ENCODE data around the gene TTLL7.

- peak; percentile 95 for TF ChIP-seq CTCF (IDR thresholded peaks at IDR 0.05)
- no peak for TF ChIP-seq EZH2 (IDR thresholded peaks at IDR 0.05; ENCODE audit: borderline replicate concordance, insufficient read depth, low read depth, low read length, poor library complexity, severe bottlenecking)
These were observed 93.5 kb downstream of the TTLL7 start for GRCh38 chr1:83905315-83905907.

Data from B cell (primary cell).